HCT116 (cell line): Measurements from ENCODE around the gene PPP2R5C. TPM values are rescaled to one million over a fixed set of nuclear protein-coding genes. Genes with fewer than 3 reads are reported as not detected.

Source experiments
- ATAC-seq: fragments of 200-7000 bp; cut with Tn5 transposase; 2 replicates; pipeline ENCODE4 v1.9.1; 2020; ENCODE audit warnings: mild to moderate bottlenecking, moderate library complexity
- BruUV-seq: library from RNA; stranded (reverse); fragments of 400-500 nt; replicated peaks from 2 replicates; lab custom pipeline; 2021; lab: Mats Ljungman, UMichigan
- CTCF ChIA-PET: fragments of 300-600 bp; sonication (Branson Sonifier 250); formaldehyde crosslinking; loops from one replicate; lab custom pipeline; 2021; ENCODE audit warnings: antibody characterized with exemption; lab: Charles Lee
- POLR2A ChIA-PET: fragments of 300-600, 350-600 bp; sonication (Branson Sonifier 250); formaldehyde crosslinking; loops from one replicate; lab custom pipeline; 2021; ENCODE audit warnings: antibody characterized with exemption; lab: Charles Lee
- RAD21 ChIA-PET, 2 experiments: fragments of 300-600 bp; sonication (Branson Sonifier 250); formaldehyde crosslinking; loops; one replicate each; lab custom pipeline; 2023; ENCODE audit warnings: low total read pairs in 2 of 2; ENCODE audit not compliant: uncharacterized antibody in 2 of 2, unreplicated experiment in 2 of 2, low non-redundant PET in 1 of 2; lab: Charles Lee
- DNase-seq: peaks from one replicate; pipeline ENCODE4 v3.0.0-alpha.2; 2010; ENCODE audit warnings: low read depth, low spot score
- H2AFZ ChIP-seq: fragments of 200-600 bp; shearing (Covaris generic), sonication (generic); 2 replicates; pipeline ENCODE4 v1.6.1; 2017; ENCODE audit warnings: low read depth, mixed run types, mixed read lengths, antibody characterized with exemption, low read length; ENCODE audit not compliant: poor library complexity, severe bottlenecking
- H3K27ac ChIP-seq: 2 replicates; pipeline ENCODE4 v1.5.1; 2012; ENCODE audit warnings: low read depth, low read length
- H3K27me3 ChIP-seq: fragments of 200-600 bp; sonication (generic); 2 replicates; pipeline ENCODE4 v1.6.1; 2016; ENCODE audit warnings: mixed run types, low read length, mixed read lengths; ENCODE audit not compliant: insufficient read depth
- H3K36me3 ChIP-seq, 2 experiments: fragments of 200-500 bp in 1 of 2; fragments of 200-600 bp in 1 of 2; sonication (Bioruptor generic) in 1 of 2; sonication (generic) in 1 of 2; 2 replicates each; pipeline versions ENCODE4 v1.5.1 to v1.6.1; 2014 to 2016; ENCODE audit warnings: low read length in 2 of 2, inconsistent platforms in 1 of 2, mixed read lengths in 1 of 2, mixed run types in 1 of 2; ENCODE audit not compliant: insufficient read depth in 2 of 2, control insufficient read depth in 1 of 2
- H3K4me1 ChIP-seq, 2 experiments: fragments of 200-600 bp in 1 of 2; sonication (generic) in 1 of 2; 2 replicates each; pipeline versions ENCODE4 v1.5.1 to v1.6.1; 2012 to 2017; ENCODE audit warnings: low read length in 2 of 2, inconsistent platforms in 1 of 2, mild to moderate bottlenecking in 1 of 2, mixed read lengths in 1 of 2, mixed run types in 1 of 2, moderate library complexity in 1 of 2; ENCODE audit not compliant: insufficient read depth in 2 of 2, control insufficient read depth in 1 of 2
- H3K4me2 ChIP-seq: fragments of 200-600 bp; sonication (generic); 2 replicates; pipeline ENCODE4 v1.6.1; 2017; ENCODE audit warnings: mixed run types, low read length, mixed read lengths
- H3K4me3 ChIP-seq, 2 experiments: fragments of 200-600 bp in 1 of 2; sonication (generic) in 1 of 2; replicated peaks in 1 of 2; 2 replicates each; pipeline ENCODE4 v1.5.1; 2011 to 2016; ENCODE audit warnings: low read length in 2 of 2, control low read depth in 1 of 2, low read depth in 1 of 2, mild to moderate bottlenecking in 1 of 2, mixed read lengths in 1 of 2, mixed run types in 1 of 2
- H3K79me2 ChIP-seq: fragments of 200-600 bp; sonication (generic); 2 replicates; pipeline ENCODE4 v1.6.1; 2017; ENCODE audit warnings: mild to moderate bottlenecking, mixed run types, low read length, moderate library complexity, mixed read lengths; ENCODE audit not compliant: insufficient read depth
- H3K9ac ChIP-seq: fragments of 200-600 bp; sonication (generic); 2 replicates; pipeline ENCODE4 v1.6.1; 2016; ENCODE audit warnings: low read length, mixed read lengths
- H3K9me2 ChIP-seq: fragments of 200-600 bp; sonication (generic), shearing (Covaris generic); 2 replicates; pipeline ENCODE4 v1.6.1; 2017; ENCODE audit warnings: mixed run types, mild to moderate bottlenecking, moderate library complexity; ENCODE audit not compliant: insufficient read depth
- H3K9me3 ChIP-seq, 2 experiments: fragments of 200-500 bp in 1 of 2; fragments of 200-600 bp in 1 of 2; sonication (Bioruptor generic) in 1 of 2; sonication (generic) in 1 of 2; 2 replicates each; pipeline ENCODE4 v1.6.1; 2014 to 2017; ENCODE audit warnings: low read length in 2 of 2, mixed read lengths in 2 of 2, inconsistent platforms in 1 of 2, low read depth in 1 of 2, mild to moderate bottlenecking in 1 of 2, mixed run types in 1 of 2, moderate library complexity in 1 of 2; ENCODE audit not compliant: control insufficient read depth in 1 of 2, insufficient read depth in 1 of 2
- H4K20me1 ChIP-seq: fragments of 200-600 bp; sonication (generic), shearing (Covaris generic); 2 replicates; pipeline ENCODE4 v1.6.1; 2017; ENCODE audit warnings: mixed run types, mild to moderate bottlenecking, moderate library complexity; ENCODE audit not compliant: insufficient read depth
- ATF3 ChIP-seq: IDR thresholded peaks from 2 replicates; pipeline ENCODE4 v1.6.1; 2012
- CBX3 ChIP-seq: IDR thresholded peaks from 2 replicates; pipeline ENCODE4 v1.6.1; 2012; ENCODE audit warnings: low read depth
- CEBPB ChIP-seq: IDR thresholded peaks from 2 replicates; pipeline ENCODE4 v1.6.1; 2012; ENCODE audit warnings: low read depth
- CTCF ChIP-seq, 3 experiments: fragments of 200-600 bp in 1 of 3; sonication (generic) in 1 of 3; IDR thresholded peaks in 2 of 3; conservative IDR thresholded peaks in 1 of 3; 2 replicates each; pipeline ENCODE4 v1.5.1; 2012 to 2017; ENCODE audit warnings: low read depth in 2 of 3, low read length in 2 of 3, antibody characterized with exemption in 1 of 3, borderline replicate concordance in 1 of 3, control low read depth in 1 of 3, mild to moderate bottlenecking in 1 of 3, mixed read lengths in 1 of 3, mixed run types in 1 of 3, moderate library complexity in 1 of 3; ENCODE audit not compliant: insufficient read depth in 1 of 3
- EGR1 ChIP-seq: IDR thresholded peaks from 2 replicates; pipeline ENCODE4 v1.6.1; 2012; ENCODE audit warnings: low read depth
- ELF1 ChIP-seq: IDR thresholded peaks from 2 replicates; pipeline ENCODE4 v1.6.1; 2012; ENCODE audit warnings: low read depth, borderline replicate concordance
- EZH2phosphoT487 ChIP-seq: fragments of 200-600 bp; IDR thresholded peaks from 2 replicates; pipeline ENCODE4 v1.6.1; 2018; ENCODE audit warnings: antibody characterized with exemption, borderline replicate concordance
- JUND ChIP-seq: IDR thresholded peaks from 2 replicates; pipeline ENCODE4 v1.6.1; 2012
- MAX ChIP-seq: IDR thresholded peaks from 2 replicates; pipeline ENCODE4 v1.6.1; 2012
- POLR2A ChIP-seq: IDR thresholded peaks from 2 replicates; pipeline ENCODE4 v1.7.0; 2011; ENCODE audit warnings: borderline replicate concordance; ENCODE audit not compliant: insufficient read depth, insufficient read length; ENCODE audit errors: extremely low read depth
- POLR2AphosphoS5 ChIP-seq: IDR thresholded peaks from 2 replicates; pipeline ENCODE4 v1.6.1; 2011; ENCODE audit warnings: mild to moderate bottlenecking, low read depth, low read length, moderate library complexity
- REST ChIP-seq: IDR thresholded peaks from 2 replicates; pipeline ENCODE4 v1.6.1; 2012; ENCODE audit warnings: low read depth
- SP1 ChIP-seq: IDR thresholded peaks from 2 replicates; pipeline ENCODE4 v1.6.1; 2012; ENCODE audit warnings: low read depth
- SRF ChIP-seq: IDR thresholded peaks from 2 replicates; pipeline ENCODE4 v1.6.1; 2012; ENCODE audit warnings: low read depth
- TCF7L2 ChIP-seq: IDR thresholded peaks from 2 replicates; pipeline ENCODE4 v1.7.0; 2011; ENCODE audit warnings: borderline replicate concordance, inconsistent platforms; ENCODE audit not compliant: insufficient read depth, insufficient read length; ENCODE audit errors: extremely low read depth
- YY1 ChIP-seq: IDR thresholded peaks from 2 replicates; pipeline ENCODE4 v1.6.1; 2011; ENCODE audit warnings: low read length, low read depth, moderate library complexity, mild to moderate bottlenecking; ENCODE audit not compliant: insufficient replicate concordance; ENCODE audit errors: extremely low read depth
- ZBTB33 ChIP-seq: IDR thresholded peaks from 2 replicates; pipeline ENCODE4 v1.6.1; 2011; ENCODE audit warnings: mild to moderate bottlenecking, low read length, moderate library complexity; ENCODE audit not compliant: insufficient replicate concordance; ENCODE audit errors: extremely low read depth
- ZFX ChIP-seq: fragments of 450-650 bp; IDR thresholded peaks from 2 replicates; pipeline ENCODE4 v1.6.1; 2017
- ZNF274 ChIP-seq: fragments of 200-500 bp; sonication (Bioruptor generic); IDR thresholded peaks from 2 replicates; pipeline ENCODE4 v1.6.1; 2014; ENCODE audit warnings: mild to moderate bottlenecking, low read depth, low read length, inconsistent platforms
- intact Hi-C: fragments of 100-400 bp; cut with micrococcal nuclease; formaldehyde crosslinking; loops from 2 replicates; pipeline ENCODE4 v1.10.0; 2022
- total RNA-seq: library from RNA; stranded (reverse); gene quantifications from one replicate; pipeline ENCODE4 v1.2.1, GENCODE V29; 2021; ENCODE audit not compliant: unreplicated experiment

PPP2R5C gene
- total RNA-seq, 1 experiment from 2014 or later: 117 TPM

GRCh38 chr14:101917413-101918017 lies 156.0 kb downstream of the PPP2R5C start:
- no peaks in the 10 kb centered on the region for H4K20me1 ChIP-seq
- ATAC-seq (peak; percentile 22; the same call in 1 of the 2 replicates), DNase-seq (no peak)
- no peak overlapping the region for H3K4me3 ChIP-seq
- BruUV-seq: no TSS peak
- H3K36me3 ChIP-seq: peaks cover 0 to 8% of the 10 kb centered on the region in 2 experiments; a peak in 2 of 4 replicates
- H3K9me2 ChIP-seq: no peaks in the 10 kb centered on the region
- TF ChIP-seq TCF7L2: no peak
- TF ChIP-seq SRF: no peak
- TF ChIP-seq POLR2A: no peak
- no peak for TF ChIP-seq POLR2AphosphoS5
- TF ChIP-seq CBX3: no peak
- TF ChIP-seq SP1: no peak
- TF ChIP-seq REST: no peak
- TF ChIP-seq ELF1: no peak
- TF ChIP-seq EGR1: no peak
- no peak for TF ChIP-seq JUND
- no peak for TF ChIP-seq MAX
- no peak for TF ChIP-seq YY1
- TF ChIP-seq CTCF (IDR thresholded peaks at IDR 0.05 in 2 of 3, conservative IDR thresholded peaks at IDR 0.05 in 1 of 3; ENCODE audit: borderline replicate concordance in 1 of 3, insufficient read depth in 1 of 3, low read depth in 2 of 3, low read length in 2 of 3): no peak
- no peak for TF ChIP-seq ZNF274
- TF ChIP-seq ZFX: no peak
- TF ChIP-seq ZBTB33: no peak
- TF ChIP-seq EZH2phosphoT487: no peak
- TF ChIP-seq ATF3: no peak
- TF ChIP-seq CEBPB: no peak
- ChIA-PET POLR2A (no interaction called here), CTCF (no interaction called here), RAD21 (no interaction called here)
- no peaks in the 10 kb centered on the region for H3K9me3 ChIP-seq
- no peak overlapping the region for H3K27ac ChIP-seq
- no peaks in the 10 kb centered on the region for H3K79me2 ChIP-seq
- no peak overlapping the region for H2AFZ ChIP-seq
- H3K27me3 ChIP-seq: no peaks in the 10 kb centered on the region
- no peaks in the 10 kb centered on the region for H3K4me1 ChIP-seq
- no peak overlapping the region for H3K9ac ChIP-seq
- intact Hi-C loops: no loop called here
- no peak overlapping the region for H3K4me2 ChIP-seq
